HG02981 (cell line): ENCODE data around the gene IL3RA.
"Not testable (repeated sequence)": the region's sequence is repeated elsewhere in the genome, so short reads cannot be mapped to it uniquely, and the experiment has no call there.

Experiments used
- ATAC-seq: cut with Tn5 transposase; IDR thresholded peaks from one replicate; pipeline ENCODE4 v1.9.1; 2021; ENCODE audit warnings: mild to moderate bottlenecking, moderate library complexity; ENCODE audit not compliant: unreplicated experiment

IL3RA gene

GRCh38 chrX:1420371-1420770, 83.8 kb downstream of the IL3RA start:
- ATAC-seq, result no peak

GRCh38 chrX:1421433-1422134, 85.0 kb downstream of the IL3RA start:
- no peak for ATAC-seq

GRCh38 chrX:1422135-1422465, 85.5 kb downstream of the IL3RA start:
- ATAC-seq, result no peak

- no peak for ATAC-seq
Measured at GRCh38 chrX:1423215-1423614, 86.6 kb downstream of the IL3RA start.

GRCh38 chrX:1424147-1424851, 87.7 kb downstream of the IL3RA start:
- no peak for ATAC-seq

- no peak for ATAC-seq
Measured at GRCh38 chrX:1425381-1425780, 88.8 kb downstream of the IL3RA start.

- ATAC-seq, result not testable (repeated sequence)
Measured at GRCh38 chrX:1426321-1426720, 89.7 kb downstream of the IL3RA start.

GRCh38 chrX:1427756-1428155, 91.2 kb downstream of the IL3RA start:
- ATAC-seq, result no peak

- no peak for ATAC-seq
Measured at GRCh38 chrX:1430451-1430850, 93.9 kb downstream of the IL3RA start.
